OCI-LY7 (cell line): ENCODE data around the gene HCFC1. TPM values are rescaled to one million over a fixed set of nuclear protein-coding genes. Genes with fewer than 3 reads are reported as not detected.
A peak's percentile ranks its signal among the peaks of the same experiment; 100 is the strongest.

Experiments
- BruUV-seq: library from RNA; stranded (reverse); fragments of 400-500 nt; replicated peaks from 2 replicates; lab custom pipeline; 2021; lab: Mats Ljungman, UMichigan
- CTCF ChIA-PET: fragments of 300-600 bp; sonication (Branson Sonifier 250); formaldehyde crosslinking; loops from one replicate; lab custom pipeline; 2022; ENCODE audit warnings: antibody characterized with exemption; ENCODE audit not compliant: unreplicated experiment; lab: Charles Lee
- POLR2A ChIA-PET: fragments of 300-600 bp; sonication (Branson Sonifier 250); formaldehyde crosslinking; loops from one replicate; lab custom pipeline; 2022; ENCODE audit warnings: antibody characterized with exemption; lab: Charles Lee
- DNase-seq: peaks from one replicate; pipeline ENCODE4 v3.0.0-alpha.2; 2015; ENCODE audit warnings: low spot score
- H2AFZ ChIP-seq: fragments of 200-600 bp; sonication (generic), shearing (Covaris generic); 2 replicates; pipeline ENCODE4 v1.6.1; 2014; ENCODE audit warnings: mild to moderate bottlenecking, antibody characterized with exemption, low read length, moderate library complexity
- H3K27ac ChIP-seq: fragments of 200-600 bp; sonication (generic); 2 replicates; pipeline ENCODE4 v1.5.1; 2014; ENCODE audit warnings: mixed run types, low read depth, mild to moderate bottlenecking, moderate library complexity, low read length, inconsistent platforms; ENCODE audit not compliant: poor library complexity, severe bottlenecking
- H3K36me3 ChIP-seq: fragments of 200-600 bp; sonication (generic); 2 replicates; pipeline ENCODE4 v1.6.1; 2014; ENCODE audit warnings: mild to moderate bottlenecking, antibody characterized with exemption, low read length, moderate library complexity, mixed read lengths; ENCODE audit not compliant: insufficient read depth
- H3K4me1 ChIP-seq: fragments of 200-600 bp; sonication (generic); 2 replicates; pipeline ENCODE4 v1.5.1; 2014; ENCODE audit warnings: mild to moderate bottlenecking, low read length; ENCODE audit not compliant: insufficient read depth, poor library complexity, severe bottlenecking
- H3K4me2 ChIP-seq: fragments of 200-600 bp; sonication (generic); 2 replicates; pipeline ENCODE4 v1.6.1; 2014; ENCODE audit warnings: mild to moderate bottlenecking, low read length
- H3K4me3 ChIP-seq: fragments of 200-600 bp; sonication (generic); 2 replicates; pipeline ENCODE4 v1.5.1; 2014; ENCODE audit warnings: mild to moderate bottlenecking, low read depth, low read length; ENCODE audit not compliant: poor library complexity, severe bottlenecking
- H3K79me2 ChIP-seq: fragments of 200-600 bp; sonication (generic); 2 replicates; pipeline ENCODE4 v1.6.1; 2016; ENCODE audit warnings: low read depth, mild to moderate bottlenecking, low read length, moderate library complexity, mixed read lengths; ENCODE audit not compliant: insufficient read depth
- H3K9me2 ChIP-seq: fragments of 200-600 bp; sonication (generic); 2 replicates; pipeline ENCODE4 v1.6.1; 2016; ENCODE audit warnings: mild to moderate bottlenecking, low read length, mixed read lengths; ENCODE audit not compliant: insufficient read depth
- H3K9me3 ChIP-seq: fragments of 200-600 bp; sonication (generic); 2 replicates; pipeline ENCODE4 v1.6.1; 2014; ENCODE audit warnings: mild to moderate bottlenecking, mixed run types, low read length, mixed read lengths
- H4K20me1 ChIP-seq: fragments of 200-600 bp; sonication (generic); 2 replicates; pipeline ENCODE4 v1.6.1; 2014; ENCODE audit warnings: mild to moderate bottlenecking, antibody characterized with exemption, low read length, moderate library complexity, mixed read lengths; ENCODE audit not compliant: insufficient read depth
- EZH2phosphoT487 ChIP-seq: fragments of 200-600 bp; sonication (generic); IDR thresholded peaks from 2 replicates; pipeline ENCODE4 v1.6.1; 2018; ENCODE audit warnings: low read depth, borderline replicate concordance, mild to moderate bottlenecking, mixed run types, antibody characterized with exemption, low read length, moderate library complexity, mixed read lengths
- intact Hi-C: fragments of 100-400 bp; cut with micrococcal nuclease; formaldehyde crosslinking; loops from one replicate; pipeline ENCODE4 v1.10.0; 2022; ENCODE audit not compliant: unreplicated experiment
- total RNA-seq, 2 experiments: library from RNA; depleted of rRNA in 1 of 2; stranded (reverse); fragments of >200 nt in 1 of 2; shearing (Covaris generic) in 1 of 2; gene quantifications; 2 replicates each; pipeline ENCODE4 v1.2.3, GENCODE V29; 2014 to 2022
- TF ChIP-seq, protein P1 (sequence below): fragments of 200-600 bp; sonication (generic); conservative IDR thresholded peaks from 2 replicates; pipeline ENCODE4 v1.5.1; 2014; ENCODE audit warnings: mild to moderate bottlenecking, antibody characterized with exemption, low read length, moderate library complexity, mixed read lengths

Gene HCFC1
- total RNA-seq, 2 experiments from 2014 or later: 64.2 to 134 TPM

DNA sequence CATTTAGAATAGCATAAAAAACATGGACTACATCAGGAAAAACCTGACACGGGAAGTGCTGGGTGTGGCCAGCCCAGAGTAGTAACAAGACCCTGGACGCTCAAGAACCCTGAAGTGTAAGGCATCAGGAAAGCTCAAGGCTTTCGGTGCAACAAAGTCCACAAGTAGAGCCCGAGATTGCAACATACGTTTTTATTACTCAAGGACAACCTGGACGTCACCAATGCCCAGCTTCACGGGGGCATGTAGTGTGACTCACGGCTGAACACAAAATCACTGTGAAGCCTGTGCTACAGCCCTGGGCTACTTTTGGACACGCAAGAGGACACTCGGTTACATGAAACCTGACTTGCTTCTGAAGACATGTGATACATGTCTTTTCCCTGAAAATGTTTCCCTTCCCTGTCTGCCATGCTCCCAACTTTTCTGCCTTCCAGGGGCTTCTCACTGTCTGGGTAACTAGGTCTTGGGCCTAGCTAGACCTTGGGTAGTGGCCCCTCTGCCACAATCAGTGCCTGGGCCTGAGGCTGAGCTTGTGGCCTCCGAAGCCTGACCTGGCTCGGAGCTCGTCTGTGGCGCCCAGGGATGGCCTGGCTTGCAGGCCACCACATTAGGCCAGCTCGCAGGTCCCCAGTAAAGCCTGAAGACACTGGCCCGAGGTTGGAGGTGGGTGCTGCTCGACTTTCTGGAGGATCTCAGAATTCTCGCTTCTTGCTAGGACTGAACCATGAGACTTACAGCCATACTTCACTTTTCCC, 38.9 kb upstream of the HCFC1 start:
- CTCF ChIA-PET: no interaction called here
- POLR2A ChIA-PET: no interaction called here

DNA sequence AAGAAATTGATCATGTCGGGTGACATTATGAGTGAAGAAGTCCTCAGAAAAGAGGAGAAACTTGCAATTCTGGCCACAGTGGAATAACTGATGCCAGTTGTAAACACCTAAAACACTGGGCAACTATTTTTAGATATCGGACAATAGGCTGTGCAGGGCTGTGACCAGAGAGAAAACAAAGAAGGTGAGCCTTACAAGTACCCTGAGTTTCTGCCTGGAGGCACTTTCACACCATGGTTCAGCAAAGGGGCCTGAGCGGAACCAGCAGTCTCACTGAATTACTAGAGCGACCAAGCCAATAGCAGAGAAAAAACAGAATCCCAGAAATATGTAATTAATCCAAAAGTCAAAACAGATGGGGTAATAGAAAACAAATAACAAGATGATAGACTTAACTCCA, 36.9 kb upstream of the HCFC1 start:
- H2AFZ ChIP-seq: no peak overlapping the region
- peak overlapping the region; percentile 11 for H3K27ac ChIP-seq
- intact Hi-C loops: no loop called here
- no peaks in the 10 kb centered on the region for H3K9me2 ChIP-seq
- ChIA-PET POLR2A (interaction anchor here (0.7 kb wide), 1 partner anchor 9 kb away, joined by 9 read pairs; no protein-coding TSS in a partner anchor), CTCF (no interaction called here)
- TF ChIP-seq EZH2phosphoT487: no peak
- TF ChIP-seq, protein P1, sequence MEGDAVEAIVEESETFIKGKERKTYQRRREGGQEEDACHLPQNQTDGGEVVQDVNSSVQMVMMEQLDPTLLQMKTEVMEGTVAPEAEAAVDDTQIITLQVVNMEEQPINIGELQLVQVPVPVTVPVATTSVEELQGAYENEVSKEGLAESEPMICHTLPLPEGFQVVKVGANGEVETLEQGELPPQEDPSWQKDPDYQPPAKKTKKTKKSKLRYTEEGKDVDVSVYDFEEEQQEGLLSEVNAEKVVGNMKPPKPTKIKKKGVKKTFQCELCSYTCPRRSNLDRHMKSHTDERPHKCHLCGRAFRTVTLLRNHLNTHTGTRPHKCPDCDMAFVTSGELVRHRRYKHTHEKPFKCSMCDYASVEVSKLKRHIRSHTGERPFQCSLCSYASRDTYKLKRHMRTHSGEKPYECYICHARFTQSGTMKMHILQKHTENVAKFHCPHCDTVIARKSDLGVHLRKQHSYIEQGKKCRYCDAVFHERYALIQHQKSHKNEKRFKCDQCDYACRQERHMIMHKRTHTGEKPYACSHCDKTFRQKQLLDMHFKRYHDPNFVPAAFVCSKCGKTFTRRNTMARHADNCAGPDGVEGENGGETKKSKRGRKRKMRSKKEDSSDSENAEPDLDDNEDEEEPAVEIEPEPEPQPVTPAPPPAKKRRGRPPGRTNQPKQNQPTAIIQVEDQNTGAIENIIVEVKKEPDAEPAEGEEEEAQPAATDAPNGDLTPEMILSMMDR: no peak
- BruUV-seq: no TSS peak
- H3K4me2 ChIP-seq: peak overlapping the region; percentile 39
- no peaks in the 10 kb centered on the region for H3K9me3 ChIP-seq
- no peak for DNase-seq
- peaks cover 23% of the 10 kb centered on the region for H3K4me1 ChIP-seq
- no peaks in the 10 kb centered on the region for H3K79me2 ChIP-seq
- H3K4me3 ChIP-seq: no peak overlapping the region
- H3K36me3 ChIP-seq: peaks cover 36% of the 10 kb centered on the region
- no peaks in the 10 kb centered on the region for H4K20me1 ChIP-seq

More for the DNA sequence above, 38.9 kb upstream of the HCFC1 start:
- Histone ChIP-seq H2AFZ (no peak overlapping the region), H3K9me2 (no peaks in the 10 kb centered on the region), H3K27ac (no peak overlapping the region), H4K20me1 (no peaks in the 10 kb centered on the region), H3K4me3 (no peak overlapping the region), H3K4me2 (no peak overlapping the region), H3K79me2 (no peaks in the 10 kb centered on the region), H3K4me1 (peaks cover 12% of the 10 kb centered on the region), H3K9me3 (no peaks in the 10 kb centered on the region), H3K36me3 (peaks cover 54% of the 10 kb centered on the region)
- intact Hi-C loops: no loop called here
- TSS peak; percentile 91 for BruUV-seq
- DNase-seq: no peak
- TF ChIP-seq, protein P1: no peak
- no peak for TF ChIP-seq EZH2phosphoT487

DNA sequence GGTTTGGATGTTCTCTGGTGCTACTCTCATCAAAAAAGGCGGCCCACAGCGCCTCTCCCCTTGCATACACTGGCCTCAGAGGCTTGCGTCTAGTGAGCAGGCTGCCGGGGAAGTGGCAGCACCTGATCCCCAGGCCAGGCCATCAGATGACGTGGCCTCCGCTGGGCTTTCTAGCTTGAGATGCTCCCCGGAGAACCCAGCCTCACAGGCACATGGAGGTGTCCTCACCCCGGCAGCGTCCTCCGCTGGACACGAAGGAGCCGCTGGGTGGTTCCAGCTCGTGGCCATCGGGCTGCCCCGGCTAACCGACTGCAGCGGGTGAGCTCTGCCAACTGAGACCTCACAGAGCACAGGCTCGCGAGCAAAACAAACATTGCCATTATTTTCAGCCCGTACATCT, 35.3 kb upstream of the HCFC1 start:
- no peak for DNase-seq
- Histone ChIP-seq H3K4me2 (no peak overlapping the region), H3K27ac (no peak overlapping the region), H3K4me3 (no peak overlapping the region), H2AFZ (no peak overlapping the region), H3K9me2 (no peaks in the 10 kb centered on the region), H3K79me2 (no peaks in the 10 kb centered on the region), H3K36me3 (peaks cover 21% of the 10 kb centered on the region), H3K4me1 (peaks cover 29% of the 10 kb centered on the region), H3K9me3 (no peaks in the 10 kb centered on the region), H4K20me1 (no peaks in the 10 kb centered on the region)
- no TSS peak for BruUV-seq
- intact Hi-C loops: no loop called here
- ChIA-PET CTCF (no interaction called here), POLR2A (no interaction called here)
- no peak for TF ChIP-seq EZH2phosphoT487
- TF ChIP-seq, protein P1: no peak
